HG02571 (cell line): Measurements from ENCODE around the gene TLCD2.
"Not testable (repeated sequence)": the region's sequence is repeated elsewhere in the genome, so short reads cannot be mapped to it uniquely, and the experiment has no call there.

Source experiments
- ATAC-seq: cut with Tn5 transposase; IDR thresholded peaks from one replicate; pipeline ENCODE4 v1.9.1; 2021; ENCODE audit warnings: mild to moderate bottlenecking, moderate library complexity; ENCODE audit not compliant: unreplicated experiment

Gene TLCD2

GRCh38 chr17:1736348-1737281, 26.4 kb upstream of the TLCD2 start:
- ATAC-seq = no peak

GRCh38 chr17:1735834-1736347, 25.7 kb upstream of the TLCD2 start:
- no peak for ATAC-seq

GRCh38 chr17:1735418-1735817, 25.2 kb upstream of the TLCD2 start:
- ATAC-seq = no peak

GRCh38 chr17:1733759-1734158, 23.6 kb upstream of the TLCD2 start:
- ATAC-seq = no peak

- no peak for ATAC-seq
Observed at GRCh38 chr17:1732833-1733321, 22.7 kb upstream of the TLCD2 start.

GRCh38 chr17:1732241-1732832, 22.2 kb upstream of the TLCD2 start:
- no peak for ATAC-seq

- ATAC-seq = no peak
Observed at GRCh38 chr17:1731194-1731506, 21.0 kb upstream of the TLCD2 start.

GRCh38 chr17:1730326-1731193, 20.4 kb upstream of the TLCD2 start:
- no peak for ATAC-seq

GRCh38 chr17:1729966-1730325, 19.8 kb upstream of the TLCD2 start:
- no peak for ATAC-seq

GRCh38 chr17:1727876-1728630, 17.9 kb upstream of the TLCD2 start:
- ATAC-seq = no peak

GRCh38 chr17:1727258-1727789, 17.1 kb upstream of the TLCD2 start:
- no peak for ATAC-seq

- ATAC-seq = no peak
Observed at GRCh38 chr17:1726626-1727257, 16.6 kb upstream of the TLCD2 start.

GRCh38 chr17:1725642-1726511, 15.7 kb upstream of the TLCD2 start:
- no peak for ATAC-seq

- no peak for ATAC-seq
Observed at GRCh38 chr17:1724869-1725641, 14.9 kb upstream of the TLCD2 start.

GRCh38 chr17:1724351-1724868, 14.2 kb upstream of the TLCD2 start, which contains the start of gene WDR81:
TSS of gene WDR81 (plus strand) at chr17:1724704. CDS start at chr17:1724960, 256 bp downstream.
- ATAC-seq = no peak

- ATAC-seq = not testable (repeated sequence)
Observed at GRCh38 chr17:1722022-1722421, 11.8 kb upstream of the TLCD2 start.

GRCh38 chr17:1720856-1721386, 10.7 kb upstream of the TLCD2 start:
- ATAC-seq = no peak
